Measurements from ENCODE around the gene SSC5D. TPM values are rescaled to one million over a fixed set of nuclear protein-coding genes. Genes with fewer than 3 reads are reported as not detected.
A peak's percentile ranks its signal among the peaks of the same experiment; 100 is the strongest.

Gene SSC5D
- total RNA-seq, 1 donor from 2014 or later = 46.8 TPM

- H3K9me3 Mint-ChIP-seq (ENCODE audit: unreplicated experiment) = no peaks in the 10 kb centered on the region
- DNase-seq (ENCODE audit: low read depth) (peak; percentile 24), FAIRE-seq (no peak)
- Histone ChIP-seq H3K79me2 (ENCODE audit: insufficient read depth, low read length) (no peaks in the 10 kb centered on the region), H3K4me3 (ENCODE audit: insufficient read depth, low read depth, low read length) (peak overlapping the region; percentile 1), H3K4me2 (ENCODE audit: low read length) (peak overlapping the region; percentile 76), H2AFZ (ENCODE audit: low read depth, low read length) (no peak overlapping the region), H4K20me1 (ENCODE audit: insufficient read depth, low read length) (no peaks in the 10 kb centered on the region), H3K4me1 (ENCODE audit: insufficient read depth, low read length) (peaks cover 32% of the 10 kb centered on the region), H3K27ac (ENCODE audit: low read depth, low read length) (peak overlapping the region; percentile 12), H3K36me3 (ENCODE audit: insufficient read depth, low read length) (no peaks in the 10 kb centered on the region), H3K9me3 (ENCODE audit: insufficient read depth, low read depth, low read length) (no peaks in the 10 kb centered on the region), H3K9ac (ENCODE audit: low read length) (no peak overlapping the region), H3K27me3 (ENCODE audit: insufficient read depth, low read length) (no peaks in the 10 kb centered on the region)
- no peaks in the 10 kb centered on the region for H3K27me3 Mint-ChIP-seq (ENCODE audit: low read depth, unreplicated experiment)
- H3K36me3 Mint-ChIP-seq (ENCODE audit: low read depth, unreplicated experiment) = peaks cover 8% of the 10 kb centered on the region
- H3K4me1 Mint-ChIP-seq (ENCODE audit: low read depth, unreplicated experiment) = peaks cover 10% of the 10 kb centered on the region
- H3K27ac Mint-ChIP-seq (ENCODE audit: unreplicated experiment) = no peak overlapping the region
- TF ChIP-seq CTCF (IDR thresholded peaks at IDR 0.05; ENCODE audit: insufficient read depth, low read depth, low read length) (no peak), EZH2 (IDR thresholded peaks at IDR 0.05; ENCODE audit: insufficient read depth, low read length) (no peak)
- no peak overlapping the region for H3K4me3 Mint-ChIP-seq (ENCODE audit: unreplicated experiment)
Observed at GRCh38 chr19:55493052-55493644, 4.9 kb downstream of the SSC5D start.

- Histone ChIP-seq H3K4me3 (ENCODE audit: insufficient read depth, low read depth, low read length) (peak overlapping the region; percentile 1), H3K9ac (ENCODE audit: low read length) (peak overlapping the region; percentile 46), H3K27me3 (ENCODE audit: insufficient read depth, low read length) (no peaks in the 10 kb centered on the region), H3K4me1 (ENCODE audit: insufficient read depth, low read length) (peaks cover 28% of the 10 kb centered on the region), H3K27ac (ENCODE audit: low read depth, low read length) (peak overlapping the region; percentile 12), H3K79me2 (ENCODE audit: insufficient read depth, low read length) (no peaks in the 10 kb centered on the region), H4K20me1 (ENCODE audit: insufficient read depth, low read length) (no peaks in the 10 kb centered on the region), H3K36me3 (ENCODE audit: insufficient read depth, low read length) (no peaks in the 10 kb centered on the region), H3K4me2 (ENCODE audit: low read length) (peak overlapping the region; percentile 76), H3K9me3 (ENCODE audit: insufficient read depth, low read depth, low read length) (no peaks in the 10 kb centered on the region), H2AFZ (ENCODE audit: low read depth, low read length) (peak overlapping the region; percentile 53)
- no peaks in the 10 kb centered on the region for H3K9me3 Mint-ChIP-seq (ENCODE audit: unreplicated experiment)
- H3K4me1 Mint-ChIP-seq (ENCODE audit: low read depth, unreplicated experiment) = peaks cover 10% of the 10 kb centered on the region
- no peak overlapping the region for H3K27ac Mint-ChIP-seq (ENCODE audit: unreplicated experiment)
- H3K27me3 Mint-ChIP-seq (ENCODE audit: low read depth, unreplicated experiment) = no peaks in the 10 kb centered on the region
- DNase-seq (ENCODE audit: low read depth) = no peak
- FAIRE-seq = no peak
- H3K36me3 Mint-ChIP-seq (ENCODE audit: low read depth, unreplicated experiment) = peaks cover 8% of the 10 kb centered on the region
- no peak overlapping the region for H3K4me3 Mint-ChIP-seq (ENCODE audit: unreplicated experiment)
- TF ChIP-seq EZH2 (IDR thresholded peaks at IDR 0.05; ENCODE audit: insufficient read depth, low read length) = no peak
Observed at GRCh38 chr19:55493645-55494171, 5.5 kb downstream of the SSC5D start.

GRCh38 chr19:55494172-55494761 lies 6.0 kb downstream of the SSC5D start:
- no peak overlapping the region for H3K27ac ChIP-seq (ENCODE audit: low read depth, low read length)
- H3K9me3 ChIP-seq (ENCODE audit: insufficient read depth, low read depth, low read length) = no peaks in the 10 kb centered on the region
- Mint-ChIP-seq H3K4me3 (ENCODE audit: unreplicated experiment) (no peak overlapping the region), H3K36me3 (ENCODE audit: low read depth, unreplicated experiment) (peaks cover 14% of the 10 kb centered on the region), H3K9me3 (ENCODE audit: unreplicated experiment) (peaks cover 2% of the 10 kb centered on the region), H3K27me3 (ENCODE audit: low read depth, unreplicated experiment) (peaks cover 4% of the 10 kb centered on the region), H3K4me1 (ENCODE audit: low read depth, unreplicated experiment) (peaks cover 10% of the 10 kb centered on the region), H3K27ac (ENCODE audit: unreplicated experiment) (no peak overlapping the region)
- peak overlapping the region; percentile 53 for H2AFZ ChIP-seq (ENCODE audit: low read depth, low read length)
- DNase-seq (ENCODE audit: low read depth) = peak; percentile 31
- H3K9ac ChIP-seq (ENCODE audit: low read length) = peak overlapping the region; percentile 46
- peak overlapping the region; percentile 76 for H3K4me2 ChIP-seq (ENCODE audit: low read length)
- no peaks in the 10 kb centered on the region for H3K27me3 ChIP-seq (ENCODE audit: insufficient read depth, low read length)
- no peaks in the 10 kb centered on the region for H3K79me2 ChIP-seq (ENCODE audit: insufficient read depth, low read length)
- no peak for TF ChIP-seq CTCF (IDR thresholded peaks at IDR 0.05; ENCODE audit: insufficient read depth, low read depth, low read length)
- TF ChIP-seq EZH2 (IDR thresholded peaks at IDR 0.05; ENCODE audit: insufficient read depth, low read length) = no peak
- H3K36me3 ChIP-seq (ENCODE audit: insufficient read depth, low read length) = no peaks in the 10 kb centered on the region
- peak overlapping the region; percentile 7 for H3K4me3 ChIP-seq (ENCODE audit: insufficient read depth, low read depth, low read length)
- no peak for FAIRE-seq
- no peaks in the 10 kb centered on the region for H4K20me1 ChIP-seq (ENCODE audit: insufficient read depth, low read length)
- peaks cover 24% of the 10 kb centered on the region for H3K4me1 ChIP-seq (ENCODE audit: insufficient read depth, low read length)
